GM21390 (cell line): ENCODE data around the gene ATG4B.
"Not testable (repeated sequence)": the region's sequence is repeated elsewhere in the genome, so short reads cannot be mapped to it uniquely, and the experiment has no call there.

Source experiments
- ATAC-seq: cut with Tn5 transposase; IDR thresholded peaks from one replicate; pipeline ENCODE4 v1.9.1; 2021; ENCODE audit not compliant: unreplicated experiment

ATG4B gene

DNA sequence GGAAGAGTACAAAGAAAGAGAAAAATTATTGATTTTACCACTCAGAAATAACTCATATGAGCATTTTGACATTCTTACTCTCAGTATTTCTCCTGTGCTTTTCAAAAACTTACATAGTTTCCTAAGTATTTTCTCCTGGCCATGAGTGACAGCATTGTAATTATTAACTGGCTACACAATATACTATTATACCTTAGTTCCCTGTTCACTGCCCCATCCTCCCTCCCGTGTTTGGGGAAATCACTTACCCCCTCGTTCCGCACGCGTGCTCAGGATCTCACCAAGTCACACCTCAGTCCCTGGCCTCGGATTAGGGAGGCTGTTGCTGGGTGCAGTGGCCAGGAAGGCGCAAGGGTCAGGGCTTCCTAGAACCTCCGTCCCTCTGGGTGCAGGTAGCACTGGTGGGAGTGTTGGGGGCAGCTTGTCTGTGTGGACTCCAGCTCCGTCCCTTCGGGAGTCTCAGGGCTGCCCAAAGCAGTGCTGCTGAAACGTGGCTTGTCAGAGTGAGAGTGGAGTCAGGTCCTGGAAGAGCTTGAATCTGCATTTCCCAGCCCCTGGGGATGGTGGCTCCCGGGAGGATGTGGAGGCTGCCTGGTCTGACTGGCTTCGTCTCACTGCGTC, 23.2 kb downstream of the ATG4B start:
- ATAC-seq = no peak

DNA sequence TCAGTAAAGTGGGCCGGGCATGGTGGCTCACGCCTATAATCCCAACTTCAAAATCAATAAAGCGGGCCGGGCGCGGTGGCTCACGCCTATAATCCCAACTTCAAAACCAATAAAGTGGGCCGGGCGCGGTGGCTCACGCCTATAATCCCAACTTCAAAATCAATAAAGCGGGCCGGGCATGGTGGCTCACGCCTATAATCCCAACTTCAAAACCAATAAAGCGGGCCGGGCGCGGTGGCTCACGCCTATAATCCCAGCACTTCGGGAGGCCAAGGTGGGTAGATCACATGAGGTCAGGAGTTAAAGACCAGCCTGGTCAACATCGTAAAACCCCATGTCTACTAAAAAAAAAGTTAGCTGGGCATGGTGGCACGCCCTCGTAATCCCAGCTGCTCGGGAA, 25.2 kb downstream of the ATG4B start:
- ATAC-seq = not testable (repeated sequence)

DNA sequence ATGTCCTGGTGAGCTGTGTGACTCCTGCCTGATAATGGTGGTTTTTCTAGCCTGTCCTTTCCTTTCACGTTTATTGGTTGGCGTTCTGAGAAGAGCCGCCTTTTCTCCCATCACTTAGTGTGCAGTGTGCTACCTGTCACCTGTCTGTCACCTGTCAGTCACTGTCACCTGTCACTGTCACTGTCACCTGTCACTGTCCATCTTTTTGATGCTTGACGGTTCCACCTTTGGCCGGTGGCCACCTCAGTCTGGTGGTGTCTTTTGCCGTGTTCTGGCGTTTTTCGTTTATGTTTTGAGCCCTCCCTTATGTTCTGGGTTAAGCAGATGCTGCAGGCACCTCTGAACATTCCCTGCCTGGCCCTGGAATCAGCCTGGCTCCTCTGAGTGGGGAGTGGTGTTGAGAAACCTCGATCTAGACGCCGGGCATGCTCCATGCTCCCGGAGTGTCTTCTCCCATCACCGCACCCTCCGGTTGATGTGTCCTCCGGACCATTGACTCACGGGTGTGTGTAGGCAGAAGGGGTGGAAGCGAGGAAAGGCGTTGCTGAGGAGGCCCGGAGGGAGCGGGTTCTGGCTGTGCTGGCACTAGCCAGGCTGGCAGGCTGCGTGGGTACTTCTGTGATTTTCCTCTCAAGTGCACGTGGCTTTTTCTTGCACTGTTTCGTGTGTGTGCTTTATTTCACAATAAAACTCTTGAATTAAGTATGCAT, 28.4 kb downstream of the ATG4B start:
- no peak for ATAC-seq

DNA sequence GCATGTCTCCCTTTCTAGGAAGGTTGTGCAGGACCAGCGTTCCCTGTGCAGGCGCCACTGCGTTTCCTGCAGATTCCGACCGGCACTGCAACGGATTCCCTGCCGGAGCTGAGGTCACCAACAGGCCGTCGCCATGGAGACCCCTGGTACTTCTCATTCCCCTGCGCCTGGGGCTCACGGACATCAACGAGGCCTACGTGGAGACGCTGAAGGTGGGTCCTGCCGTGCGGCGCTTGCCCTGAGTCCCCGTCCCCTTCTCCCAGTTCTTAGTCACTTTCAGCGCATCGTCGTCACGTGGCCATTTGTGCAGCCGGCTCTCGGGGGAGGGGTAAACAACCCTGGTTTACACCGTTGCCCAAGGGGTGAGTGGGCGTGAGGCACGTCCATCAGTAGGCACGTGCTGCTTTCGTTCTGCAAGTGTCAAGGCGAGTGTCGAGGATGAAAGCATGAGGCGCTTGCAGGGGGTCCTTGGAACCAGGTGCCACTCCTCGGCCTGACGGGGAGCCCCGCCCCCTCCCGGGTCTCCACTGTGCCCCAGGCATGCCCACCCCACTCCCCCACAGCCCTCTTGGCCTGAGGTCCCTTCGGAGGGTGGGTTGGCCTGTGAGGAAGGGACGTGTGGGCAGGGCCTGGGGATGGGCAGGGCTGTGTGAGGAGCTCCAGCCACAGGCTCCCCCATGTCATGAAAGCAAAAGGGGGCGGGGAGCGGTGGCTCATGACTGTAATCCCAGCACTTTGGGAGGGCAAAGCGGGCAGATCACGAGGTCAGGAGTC, 29.3 kb downstream of the ATG4B start:
- ATAC-seq = no peak

DNA sequence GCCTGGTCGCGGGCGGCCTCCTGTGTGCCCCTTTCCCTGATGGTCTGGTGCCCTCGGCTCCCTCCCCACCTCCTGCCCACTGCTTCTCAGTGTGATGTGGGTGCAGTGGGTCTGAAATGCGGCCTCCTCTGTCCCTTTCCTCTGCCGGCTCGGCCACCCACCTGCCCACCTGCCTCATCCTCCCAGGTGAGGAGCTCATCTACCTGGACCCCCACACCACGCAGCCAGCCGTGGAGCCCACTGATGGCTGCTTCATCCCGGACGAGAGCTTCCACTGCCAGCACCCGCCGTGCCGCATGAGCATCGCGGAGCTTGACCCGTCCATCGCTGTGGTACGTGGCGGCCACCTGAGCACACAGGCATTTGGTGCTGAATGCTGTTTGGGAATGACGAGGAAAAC, 30.9 kb downstream of the ATG4B start:
- no peak for ATAC-seq

DNA sequence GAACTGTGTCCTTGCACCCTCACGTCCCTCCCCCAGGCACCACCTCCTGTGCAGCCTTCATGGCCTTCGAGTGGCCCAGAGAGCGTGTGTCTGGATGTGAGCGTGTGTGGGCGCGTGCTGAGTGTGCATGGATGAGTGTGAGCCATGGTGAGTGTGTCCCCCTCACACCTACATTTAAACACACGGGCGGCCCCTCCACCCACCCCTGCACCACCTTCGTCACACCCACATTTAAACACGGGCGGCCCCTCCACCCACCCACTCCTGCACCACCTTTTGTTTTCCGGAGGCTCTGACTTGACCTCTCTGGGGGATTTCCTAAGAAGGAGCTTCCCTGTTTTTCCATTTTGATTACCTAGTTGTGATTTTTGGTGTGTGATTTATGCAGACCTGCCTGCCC, 31.3 kb downstream of the ATG4B start:
- ATAC-seq = no peak

DNA sequence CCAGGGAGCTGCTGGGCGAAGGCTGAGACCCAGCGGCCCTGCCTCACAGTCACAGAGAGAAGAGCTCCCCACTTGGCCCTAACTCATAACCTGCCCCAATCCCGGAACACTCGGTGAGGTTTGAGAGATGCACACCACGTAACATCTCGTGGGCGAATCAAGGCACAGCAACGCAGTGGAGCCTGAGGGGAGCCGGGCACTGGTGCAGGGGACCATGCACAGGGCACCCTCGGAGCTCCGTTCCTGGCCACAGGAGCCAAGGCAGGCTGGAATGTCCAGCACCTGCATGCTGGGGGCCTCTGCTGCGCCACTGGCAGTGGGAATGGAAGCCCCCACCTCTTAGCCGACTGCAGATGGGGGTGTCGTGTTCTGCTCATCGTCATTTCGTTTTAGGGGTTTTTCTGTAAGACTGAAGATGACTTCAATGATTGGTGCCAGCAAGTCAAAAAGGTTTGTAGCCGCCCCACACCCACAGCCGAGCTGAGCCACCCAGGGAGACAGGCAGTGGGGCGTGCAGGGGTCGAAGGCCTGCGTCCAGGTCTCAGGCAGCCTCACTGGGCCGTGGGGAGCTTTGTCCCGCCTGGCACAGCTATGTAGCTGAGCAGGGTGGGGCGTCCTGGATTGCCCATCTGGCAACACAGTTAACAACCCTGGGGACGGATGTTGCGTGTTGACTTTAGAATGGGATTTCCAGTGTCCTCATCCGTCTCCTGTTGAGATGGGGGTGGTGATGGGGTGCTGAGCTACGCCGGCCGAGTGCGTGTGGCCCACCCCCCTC, 33.0 kb downstream of the ATG4B start:
- no peak for ATAC-seq

DNA sequence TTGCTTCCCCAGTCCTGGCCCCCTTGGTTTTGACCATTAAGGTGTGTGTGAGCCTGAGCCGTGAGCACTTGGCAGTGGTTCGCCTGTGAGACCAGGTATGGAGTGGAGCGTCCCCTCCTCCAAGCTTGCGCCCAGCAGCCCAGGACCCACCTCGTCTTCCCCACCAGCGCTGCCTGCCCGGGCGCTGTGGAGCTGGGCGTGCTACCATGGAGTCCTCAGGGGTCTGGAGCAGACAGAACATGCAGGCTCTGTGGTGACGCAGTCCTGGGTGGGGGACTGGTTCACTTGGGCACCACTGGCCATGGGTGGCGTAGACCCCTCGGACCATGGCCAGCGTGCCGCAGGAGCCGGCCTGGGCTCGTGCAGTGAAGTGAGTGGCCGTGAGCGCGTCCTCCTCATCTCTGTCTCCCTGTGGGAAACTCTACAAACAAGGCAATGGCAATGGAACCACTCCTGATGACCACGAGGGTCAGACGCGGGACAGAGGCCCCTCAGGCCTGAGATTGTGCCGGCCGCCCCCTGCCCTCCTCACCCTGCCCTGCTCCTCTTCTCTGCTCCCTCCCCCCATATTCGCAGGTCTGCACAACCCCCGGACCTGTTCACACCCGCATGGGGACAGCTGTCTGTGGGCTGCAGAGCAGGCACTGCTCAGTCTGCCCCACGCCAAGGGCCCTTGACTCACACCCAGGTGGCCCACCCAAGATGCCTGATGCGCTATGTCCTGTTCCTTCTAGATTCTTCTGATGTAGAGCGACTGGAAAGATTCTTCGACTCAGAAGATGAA, 34.2 kb downstream of the ATG4B start:
- ATAC-seq = no peak

DNA sequence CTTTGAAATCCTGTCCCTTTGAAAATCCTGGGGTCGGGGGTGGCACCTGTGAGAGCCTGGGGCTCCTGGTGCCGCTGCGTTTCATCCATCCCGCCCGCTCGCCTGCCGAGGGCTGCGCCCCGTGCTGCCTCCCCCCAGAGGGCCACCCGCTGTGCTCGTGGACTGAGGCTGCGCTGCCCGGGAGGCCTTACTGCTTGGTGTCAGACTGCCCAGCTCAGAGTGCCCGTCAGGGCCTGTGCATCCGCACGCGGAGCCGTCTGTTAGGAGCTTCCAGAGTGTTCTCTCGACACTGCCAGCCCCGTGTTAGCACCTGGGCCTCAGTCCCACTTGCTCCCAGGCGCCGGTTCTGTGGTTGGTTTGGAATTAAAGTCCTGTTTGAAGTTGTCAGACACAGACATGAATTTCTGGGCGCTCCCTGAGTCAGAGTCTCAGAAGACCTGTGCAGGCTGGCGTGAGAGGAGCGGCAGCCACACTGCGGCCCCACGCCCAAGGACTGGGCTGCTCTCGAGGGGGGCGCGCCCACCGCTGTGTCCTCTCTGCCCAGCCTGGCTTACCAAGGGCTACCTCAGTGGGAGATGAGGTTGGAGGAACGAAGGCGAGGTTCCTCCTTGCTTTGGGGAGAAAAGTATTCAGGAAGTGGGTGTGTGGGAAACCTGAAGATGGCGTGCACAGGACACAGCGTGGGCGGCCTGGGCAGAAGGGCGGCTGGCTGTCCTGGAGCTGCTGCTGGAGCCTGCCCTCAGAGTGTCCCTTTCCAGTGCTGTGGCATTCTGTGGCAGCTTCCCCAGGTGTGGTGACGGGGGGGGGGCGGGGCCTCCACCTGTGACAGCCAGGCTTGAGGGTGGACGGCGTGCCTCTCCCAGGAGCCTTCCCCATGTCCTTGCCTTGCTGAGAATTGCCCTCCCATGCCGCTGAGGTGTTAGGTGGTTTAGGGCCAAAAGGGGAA, 35.0 kb downstream of the ATG4B start:
- no peak for ATAC-seq

DNA sequence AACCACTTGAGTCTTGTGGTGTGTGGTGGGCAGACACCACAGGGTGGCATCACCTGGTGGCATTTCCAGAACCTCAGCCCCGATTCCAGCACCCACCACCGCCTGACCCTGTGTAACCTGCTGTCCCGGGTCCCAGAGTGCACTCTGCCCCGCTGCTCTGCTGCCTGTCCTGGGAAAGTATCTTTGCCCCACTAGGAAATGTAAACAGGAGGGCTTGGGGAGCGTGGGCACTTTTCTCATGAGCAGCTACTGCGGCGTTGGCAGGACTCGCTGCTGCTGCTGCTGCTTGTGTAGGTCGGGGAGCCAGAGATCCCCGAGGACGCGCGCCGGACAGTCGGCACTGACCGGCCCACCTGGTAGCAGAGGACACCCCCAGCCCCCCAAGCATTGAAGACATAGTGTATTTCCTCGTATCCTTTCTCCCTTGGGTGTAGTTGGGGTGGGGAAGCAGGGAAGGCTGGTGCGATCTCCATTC, 35.7 kb downstream of the ATG4B start:
- no peak for ATAC-seq

DNA sequence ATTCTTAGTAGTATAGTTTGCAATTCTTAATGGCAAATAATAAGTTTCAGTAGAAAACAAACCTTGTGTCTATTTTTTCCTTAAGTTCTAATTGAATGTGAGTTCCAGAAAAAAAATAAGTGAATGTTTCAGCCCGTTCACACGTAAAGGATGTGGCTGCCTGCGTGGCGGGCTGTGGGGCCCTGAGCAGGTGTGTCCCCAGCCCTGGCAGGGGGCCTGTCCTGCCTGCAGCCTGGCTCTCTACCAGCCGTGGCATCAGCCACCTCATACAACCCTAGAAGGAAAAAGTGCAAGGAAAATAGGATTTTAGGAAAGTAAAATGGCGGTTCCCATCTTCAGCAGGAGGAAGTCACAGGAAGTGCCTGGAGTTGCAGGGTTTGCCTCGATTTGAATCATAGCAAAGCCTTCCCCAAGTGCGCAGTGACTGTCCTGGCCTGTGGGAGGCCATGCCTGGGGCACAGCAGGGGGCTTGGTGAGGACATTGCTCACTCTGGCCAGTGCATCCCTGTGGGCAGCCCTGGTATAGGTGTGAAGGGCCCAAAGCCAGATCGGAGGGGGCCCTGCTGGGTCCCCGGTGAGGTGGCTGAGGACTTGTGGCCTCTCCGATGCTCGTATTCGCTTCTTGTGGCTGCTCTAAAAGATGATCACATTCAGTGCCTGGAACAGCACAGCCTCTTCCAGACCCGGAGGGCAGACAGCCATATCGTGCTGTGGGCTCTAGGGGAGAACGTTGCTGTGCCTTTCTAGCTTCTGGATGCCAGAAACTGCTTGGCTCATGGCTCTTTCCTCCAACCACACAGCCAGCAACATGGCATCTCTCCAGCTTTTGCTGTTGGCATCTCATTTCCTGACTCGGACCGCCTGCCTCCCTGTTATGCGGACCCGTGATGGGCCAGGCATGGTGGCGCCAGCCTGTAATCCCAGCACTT, 36.6 kb downstream of the ATG4B start:
- ATAC-seq = no peak

DNA sequence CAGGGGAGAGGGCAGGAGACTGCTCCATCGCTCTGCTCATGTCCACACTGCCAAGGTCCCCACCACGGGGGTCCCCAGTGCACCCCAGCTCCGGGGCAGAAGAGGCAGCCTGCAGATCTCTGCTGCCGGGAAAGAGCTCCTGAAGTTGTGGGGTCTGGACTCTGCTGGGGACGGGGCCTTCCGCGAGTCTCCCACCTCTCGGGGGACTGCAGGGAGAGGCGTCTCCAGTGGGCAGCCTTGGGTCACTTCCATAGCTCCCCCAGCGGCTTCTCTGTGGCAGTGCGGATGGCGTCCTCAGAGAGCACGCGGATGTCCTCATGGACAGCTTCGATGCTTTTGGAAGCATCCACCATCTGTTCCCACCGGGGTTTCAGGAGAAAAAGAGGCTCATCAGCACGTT, 38.4 kb downstream of the ATG4B start:
- ATAC-seq = no peak

DNA sequence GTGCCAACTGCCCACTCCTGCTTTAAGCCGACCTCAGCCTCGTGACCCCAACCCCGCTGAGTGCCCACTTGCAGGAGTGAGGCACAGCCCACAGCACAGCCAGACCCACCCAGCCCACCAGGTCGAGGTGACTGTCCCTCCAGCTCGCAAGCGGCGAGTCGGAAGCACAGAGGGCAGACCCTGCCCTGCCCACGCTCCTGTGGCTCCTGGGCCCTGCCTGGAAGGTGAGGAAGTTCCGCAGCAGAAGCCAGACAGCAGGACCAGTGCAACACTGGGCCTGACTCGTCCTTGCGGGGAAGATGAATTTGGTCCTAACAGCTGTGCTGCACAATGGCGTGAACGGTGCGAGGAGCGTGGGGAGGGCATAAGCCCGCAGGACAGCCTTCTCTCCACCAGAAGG, 39.2 kb downstream of the ATG4B start:
- no peak for ATAC-seq

DNA sequence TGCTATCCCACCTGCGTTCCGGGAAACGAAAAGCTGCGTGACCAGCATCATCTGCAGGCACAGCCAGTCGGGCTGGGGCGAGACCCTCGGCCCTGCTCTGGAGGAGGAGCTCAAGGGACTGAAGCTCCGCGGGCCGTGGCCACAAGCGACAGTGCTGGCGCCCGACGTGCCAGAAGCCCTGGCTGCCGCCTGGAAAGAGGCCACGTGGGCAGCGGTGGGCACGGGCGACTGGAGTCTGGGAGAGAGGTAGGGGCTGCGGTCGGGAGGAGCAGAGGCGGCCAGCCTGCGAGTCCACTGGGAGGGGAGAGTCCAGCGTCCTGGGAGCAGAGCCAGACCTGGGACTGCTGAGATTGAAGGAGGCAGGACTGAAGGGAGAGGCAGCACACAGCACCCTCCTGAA, 39.9 kb downstream of the ATG4B start:
- ATAC-seq = no peak

DNA sequence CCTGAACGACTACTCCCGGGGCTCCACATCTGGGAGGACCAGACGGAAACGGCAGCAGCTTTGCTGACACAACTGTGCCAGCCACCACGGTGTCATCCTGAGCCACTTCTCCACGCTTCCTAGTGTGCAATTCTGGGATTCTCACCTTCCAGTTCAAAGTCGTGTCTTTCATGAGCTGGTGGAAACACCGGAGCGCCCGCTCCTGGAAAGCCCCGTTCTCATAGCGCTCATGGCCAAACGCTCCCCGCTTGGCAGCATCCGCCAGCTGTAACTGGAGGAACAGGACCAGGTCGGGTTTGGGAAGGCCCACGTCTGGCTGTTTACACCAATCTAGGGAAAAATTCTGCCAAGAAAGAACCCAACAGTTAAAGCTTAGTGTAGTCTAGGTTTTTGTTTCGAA, 40.8 kb downstream of the ATG4B start:
- ATAC-seq = no peak

DNA sequence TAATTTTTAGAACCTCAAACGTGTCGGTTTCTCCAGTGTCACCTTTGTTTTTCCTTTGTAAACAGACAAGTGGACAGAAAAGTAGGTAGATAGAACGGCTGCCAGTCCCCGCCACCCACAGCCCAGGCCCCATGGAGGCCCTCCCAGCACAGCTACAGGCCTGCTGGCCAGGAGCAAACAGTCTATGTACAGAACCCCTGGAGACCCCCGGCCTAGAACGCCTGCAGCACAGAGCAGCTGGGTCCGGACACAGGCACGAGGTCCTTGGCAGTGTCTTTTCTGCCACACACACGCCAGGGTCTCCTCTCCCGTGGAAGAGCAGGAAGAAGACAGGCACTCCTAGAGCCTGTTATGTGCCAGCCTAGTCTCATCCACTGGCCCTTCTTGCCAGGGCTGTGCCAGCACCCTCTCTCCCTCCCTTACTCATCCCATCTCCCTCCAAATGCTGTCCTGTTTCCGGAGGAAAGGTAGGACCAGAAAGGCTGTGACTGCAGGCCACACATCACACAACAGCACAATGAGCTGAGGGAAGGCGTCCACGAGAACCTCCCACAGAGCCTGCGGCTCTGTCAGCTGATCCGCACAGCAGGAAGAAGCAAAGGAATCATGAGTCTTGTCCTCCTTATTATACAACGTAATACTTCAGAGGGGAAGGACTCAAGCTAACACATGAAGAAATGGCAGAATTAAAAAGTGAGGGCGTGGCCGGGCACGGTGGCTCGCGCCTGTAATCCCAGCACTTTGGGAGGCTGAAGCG, 41.5 kb downstream of the ATG4B start:
- ATAC-seq = no peak

DNA sequence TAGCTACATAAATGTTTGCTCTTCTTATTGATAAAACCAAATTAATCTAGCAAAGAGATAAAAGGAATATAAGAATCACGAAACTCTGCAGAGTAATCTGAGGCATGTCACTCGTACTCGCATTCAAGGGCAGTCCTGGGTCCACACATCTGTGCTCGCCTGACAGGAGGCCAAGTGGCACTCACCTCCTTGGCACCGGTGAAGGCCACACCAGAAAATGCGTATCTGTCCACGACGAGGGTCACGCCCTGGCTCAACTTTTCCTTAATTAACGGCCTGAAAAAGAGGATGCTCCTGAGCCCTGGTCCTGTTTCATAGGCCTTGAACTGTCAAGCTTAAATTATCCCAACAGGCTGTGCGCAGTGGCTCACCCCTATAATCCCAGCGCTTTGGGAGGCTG, 42.6 kb downstream of the ATG4B start:
- ATAC-seq = no peak
